Motor neuron (in vitro differentiated cells): ENCODE data around the gene POU2F2. TPM values are rescaled to one million over a fixed set of nuclear protein-coding genes. Genes with fewer than 3 reads are reported as not detected.
A peak's percentile ranks its signal among the peaks of the same experiment; 100 is the strongest.

ENCODE experiments used
- ATAC-seq, 8 experiments: fragments of 200-7000 bp; cut with Tn5 transposase; replicated peaks in 6 of 8; 2 replicates each; pipeline ENCODE4 v1.8.0; 2021; ENCODE audit warnings: mild to moderate bottlenecking in 8 of 8, moderate library complexity in 8 of 8
- H3K27ac ChIP-seq, 2 donors: fragments of 250-450 bp; sonication (Bioruptor Pico); 2 replicates each; pipeline ENCODE4 v1.9.0; 2021; ENCODE audit warnings: antibody characterized with exemption in 2 of 2, mild to moderate bottlenecking in 2 of 2, moderate library complexity in 1 of 2
- H3K4me1 ChIP-seq, 2 donors: fragments of 250-450 bp; sonication (Bioruptor Pico); replicated peaks in 1 of 2; 2 replicates each; pipeline ENCODE4 v1.6.1; 2021; ENCODE audit warnings: antibody characterized with exemption in 2 of 2, mild to moderate bottlenecking in 2 of 2, moderate library complexity in 1 of 2
- H3K4me3 ChIP-seq, 5 donors: fragments of 250-450 bp; sonication (Bioruptor Pico); 2 replicates each; pipeline ENCODE4 v1.9.0; 2021; ENCODE audit warnings: antibody characterized with exemption in 5 of 5, mild to moderate bottlenecking in 5 of 5, moderate library complexity in 4 of 5
- WGBS, 10 experiments: fragments of 450-650 bp; shearing (Covaris generic); methylation state at CpG; one replicate each; pipeline ENCODE4 v1.0.0; 2022; 5-methylcytosine and 5-hydroxymethylcytosine counted together
- in situ Hi-C, 9 experiments: fragments of 400-800 bp; cut with MboI; loops; one replicate each; pipeline ENCODE4 v1.15.0; 2021; ENCODE audit warnings: low sequenced_read_pairs in 9 of 9, low pct_unique_long_range_greater_than_20kb in 2 of 9; ENCODE audit not compliant: unreplicated experiment in 9 of 9
- total RNA-seq, 8 experiments: library from RNA; unstranded; fragments of 300-600 nt; gene quantifications; 2 replicates each; pipeline versions ENCODE4 v1.2.3 to v1.2.4, GENCODE V29; 2022

POU2F2 gene
- total RNA-seq, 8 experiments from 2014 or later = 0.54 to 30.6 (median 7.7) TPM

- H3K27ac ChIP-seq = no peak overlapping the region
- in situ Hi-C loops = no loop called here
- H3K4me3 ChIP-seq = no peak overlapping the region
- peaks cover under 1 to 7% of the 10 kb centered on the region in 2 donors for H3K4me1 ChIP-seq
- peak in 2 of 8 experiments; percentile 19 to 22 for ATAC-seq
- 0% methylated on average over 2 of the region's 5 CpGs; no CpG with 5 or more reads in 9 of the 10 experiments for WGBS, 10 experiments
Measured at GRCh38 chr19:42092350-42092749, 39.9 kb downstream of the POU2F2 start.

- in situ Hi-C loops = no loop called here
- H3K4me1 ChIP-seq = peaks cover 4 to 13% of the 10 kb centered on the region in 2 donors
- H3K27ac ChIP-seq = no peak overlapping the region
- peak in 4 of 8 experiments; percentile 29 to 84 (median 72) for ATAC-seq
- H3K4me3 ChIP-seq = no peak overlapping the region
- 78% methylated on average over 6 of the region's 10 CpGs; no CpG with 5 or more reads in 9 of the 10 experiments for WGBS, 10 experiments
Measured at GRCh38 chr19:42091742-42092141, 40.5 kb downstream of the POU2F2 start.

- H3K4me3 ChIP-seq = no peak overlapping the region
- 77 to 100% (median 100%) methylated on average over 2 to 4 of the region's 13 CpGs; no CpG with 5 or more reads in 7 of the 10 experiments for WGBS, 10 experiments
- ATAC-seq = no peak
- in situ Hi-C loops = no loop called here
- peaks cover 4 to 17% of the 10 kb centered on the region in 2 donors for H3K4me1 ChIP-seq
- no peak overlapping the region for H3K27ac ChIP-seq
Measured at GRCh38 chr19:42091300-42091699, 40.9 kb downstream of the POU2F2 start.

GRCh38 chr19:42090672-42091071 is 41.6 kb downstream of the POU2F2 start:
- ATAC-seq = no peak
- 65 to 100% (median 77%) methylated on average over 1 to 9 of the region's 9 CpGs; no CpG with 5 or more reads in 3 of the 10 experiments for WGBS, 10 experiments
- in situ Hi-C loops = no loop called here
- H3K4me3 ChIP-seq = no peak overlapping the region
- no peak overlapping the region for H3K27ac ChIP-seq
- peaks cover 4 to 20% of the 10 kb centered on the region in 2 donors for H3K4me1 ChIP-seq

GRCh38 chr19:42089772-42090171 is 42.5 kb downstream of the POU2F2 start:
- Histone ChIP-seq H3K27ac (no peak overlapping the region), H3K4me3 (no peak overlapping the region), H3K4me1 (peaks cover 4 to 17% of the 10 kb centered on the region in 2 donors)
- WGBS, 10 experiments = 71 to 100% (median 95%) methylated on average over 1 to 3 of the region's 13 CpGs; no CpG with 5 or more reads in 3 of the 10 experiments
- in situ Hi-C loops = no loop called here
- ATAC-seq = no peak

GRCh38 chr19:42089191-42089750 is 43.0 kb downstream of the POU2F2 start:
- H3K27ac ChIP-seq = no peak overlapping the region
- in situ Hi-C loops = no loop called here
- ATAC-seq = no peak
- H3K4me3 ChIP-seq = no peak overlapping the region
- 30 to 90% (median 66%) methylated on average over 1 to 9 of the region's 13 CpGs; no CpG with 5 or more reads in 2 of the 10 experiments for WGBS, 10 experiments
- peaks cover 4 to 17% of the 10 kb centered on the region in 2 donors for H3K4me1 ChIP-seq

- H3K4me3 ChIP-seq = no peak overlapping the region
- ATAC-seq = no peak
- no peak overlapping the region for H3K27ac ChIP-seq
- in situ Hi-C loops = no loop called here
- 20 to 86% (median 68%) methylated on average over 1 to 11 of the region's 18 CpGs; no CpG with 5 or more reads in 2 of the 10 experiments for WGBS, 10 experiments
- H3K4me1 ChIP-seq = peaks cover 4 to 17% of the 10 kb centered on the region in 2 donors
Measured at GRCh38 chr19:42088471-42089190, 43.6 kb downstream of the POU2F2 start.

GRCh38 chr19:42086770-42087550 is 45.3 kb downstream of the POU2F2 start:
- Histone ChIP-seq H3K4me3 (no peak overlapping the region), H3K27ac (peak overlapping the region in 1 of 2 donors; percentile 1), H3K4me1 (peaks cover 4 to 17% of the 10 kb centered on the region in 2 donors)
- 72 to 100% (median 84%) methylated on average over 1 to 10 of the region's 11 CpGs for WGBS, 10 experiments
- in situ Hi-C loops = no loop called here
- peak in 1 of 8 experiments; percentile 11 for ATAC-seq

GRCh38 chr19:42086188-42086736 is 46.0 kb downstream of the POU2F2 start:
- in situ Hi-C loops = no loop called here
- 92 to 100% (median 94%) methylated on average over 2 to 5 of the region's 9 CpGs; no CpG with 5 or more reads in 6 of the 10 experiments for WGBS, 10 experiments
- H3K4me3 ChIP-seq = no peak overlapping the region
- H3K4me1 ChIP-seq = peaks cover 4 to 17% of the 10 kb centered on the region in 2 donors
- no peak overlapping the region for H3K27ac ChIP-seq
- no peak for ATAC-seq

- no peak for ATAC-seq
- Histone ChIP-seq H3K4me1 (peaks cover 4 to 17% of the 10 kb centered on the region in 2 donors), H3K27ac (no peak overlapping the region), H3K4me3 (no peak overlapping the region)
- WGBS, 10 experiments = 67 to 100% (median 83%) methylated on average over 1 to 4 of the region's 5 CpGs; no CpG with 5 or more reads in 5 of the 10 experiments
- in situ Hi-C loops = no loop called here
Measured at GRCh38 chr19:42083537-42083936, 48.7 kb downstream of the POU2F2 start.

- H3K27ac ChIP-seq = no peak overlapping the region
- WGBS, 10 experiments = 67 to 100% (median 100%) methylated on average over 1 to 2 of the region's 2 CpGs; no CpG with 5 or more reads in 5 of the 10 experiments
Measured at GRCh38 chr19:42081584-42082203, 50.6 kb downstream of the POU2F2 start.

GRCh38 chr19:42080764-42081375 is 51.4 kb downstream of the POU2F2 start:
- WGBS, 10 experiments = 71 to 100% (median 91%) methylated on average over 3 to 12 of the region's 28 CpGs; no CpG with 5 or more reads in 6 of the 10 experiments
- Histone ChIP-seq H3K4me1 (peaks cover 8 to 9% of the 10 kb centered on the region in 2 donors), H3K27ac (no peak overlapping the region), H3K4me3 (no peak overlapping the region)
- in situ Hi-C loops = no loop called here
- no peak for ATAC-seq

More at GRCh38 chr19:42081584-42082203, 50.6 kb downstream of the POU2F2 start:
- in situ Hi-C loops = no loop called here
- Histone ChIP-seq H3K4me1 (peaks cover 9 to 14% of the 10 kb centered on the region in 2 donors), H3K4me3 (no peak overlapping the region)
- ATAC-seq = peak in 4 of 8 experiments; percentile 22 to 73 (median 70)
